Uterus (tissue), 4 donors: ENCODE results near the gene RELB. TPM values are rescaled to one million over a fixed set of nuclear protein-coding genes. Genes with fewer than 3 reads are reported as not detected.

Source experiments
- DNase-seq, 2 donors: peaks; one replicate each; pipeline ENCODE4 v3.0.0-alpha.2; 2019 to 2020
- H3K27ac ChIP-seq, 2 donors: fragments of 200-600 bp; sonication (generic); 1 replicate in 1 of 2; 2 replicates in 1 of 2; pipeline ENCODE4 v1.5.1; 2016 to 2018
- H3K27me3 ChIP-seq, 2 donors: fragments of 200-600 bp; sonication (generic); one replicate each; pipeline ENCODE4 v1.5.1; 2018 to 2019; ENCODE audit warnings: control low read depth in 1 of 2
- H3K36me3 ChIP-seq, 2 donors: fragments of 200-600 bp; sonication (generic); one replicate each; pipeline ENCODE4 v1.5.1; 2019; ENCODE audit warnings: control low read depth in 1 of 2
- H3K4me1 ChIP-seq, 2 donors: fragments of 200-600 bp; sonication (generic); one replicate each; pipeline ENCODE4 v1.5.1; 2018 to 2019; ENCODE audit warnings: control low read depth in 1 of 2
- H3K4me3 ChIP-seq, 2 donors: fragments of 200-600 bp; sonication (generic); 1 replicate in 1 of 2; 2 replicates in 1 of 2; pipeline ENCODE4 v1.5.1; 2018 to 2019; ENCODE audit warnings: mild to moderate bottlenecking in 1 of 2
- H3K9me3 ChIP-seq, 2 donors: fragments of 200-600 bp; sonication (generic); one replicate each; pipeline ENCODE4 v1.5.1; 2019; ENCODE audit warnings: control low read depth in 1 of 2
- CTCF ChIP-seq, 4 experiments: fragments of 200-600 bp in 2 of 4; fragments of 450-650 bp in 2 of 4; sonication (generic) in 2 of 4; IDR thresholded peaks; one replicate each; pipeline ENCODE4 v1.5.1; 2016 to 2019; ENCODE audit warnings: antibody characterized with exemption in 4 of 4, mild to moderate bottlenecking in 2 of 4, moderate library complexity in 1 of 4
- POLR2A ChIP-seq, 2 donors: fragments of 450-650 bp; IDR thresholded peaks; one replicate each; pipeline ENCODE4 v1.6.1; 2016; ENCODE audit warnings: antibody characterized with exemption in 2 of 2, mild to moderate bottlenecking in 1 of 2, moderate library complexity in 1 of 2
- intact Hi-C: fragments of 100-400 bp; cut with DNase I; formaldehyde crosslinking; loops from one replicate; pipeline ENCODE4 v1.15.1; 2023; ENCODE audit warnings: low total_unique reads
- total RNA-seq, 4 donors: library from RNA; depleted of rRNA in 3 of 4; stranded (reverse); fragments of >200 nt in 3 of 4; gene quantifications; one replicate each; pipeline versions ENCODE4 v1.1.0 to v1.2.4, GENCODE V29; 2014 to 2023
- donor health status: DM: yes; HTN: yes; CAD: no.

The RELB gene
- total RNA-seq, 4 donors from 2014 or later: 1.0 to 52.4 (median 13.9) TPM

GRCh38 chr19:45050036-45050435 lies 48.8 kb downstream of the RELB start:
- Histone ChIP-seq H3K9me3 (no peaks in the 10 kb centered on the region), H3K27ac (no peak overlapping the region), H3K4me3 (no peak overlapping the region), H3K4me1 (no peaks in the 10 kb centered on the region), H3K27me3 (no peaks in the 10 kb centered on the region), H3K36me3 (no peaks in the 10 kb centered on the region)
- TF ChIP-seq CTCF (IDR thresholded peaks at IDR 0.05) (no peak), POLR2A (IDR thresholded peaks at IDR 0.05) (no peak)
- DNase-seq: no peak
- intact Hi-C loops: no loop called here

- H3K36me3 ChIP-seq: no peaks in the 10 kb centered on the region
- intact Hi-C loops: no loop called here
- no peaks in the 10 kb centered on the region for H3K9me3 ChIP-seq
- H3K27me3 ChIP-seq: no peaks in the 10 kb centered on the region
- H3K4me3 ChIP-seq: no peak overlapping the region
- H3K4me1 ChIP-seq: no peaks in the 10 kb centered on the region
- no peak overlapping the region for H3K27ac ChIP-seq
- no peak for TF ChIP-seq POLR2A (IDR thresholded peaks at IDR 0.05)
- no peak for TF ChIP-seq CTCF (IDR thresholded peaks at IDR 0.05)
- no peak for DNase-seq
Measured at GRCh38 chr19:45051929-45052579, 50.8 kb downstream of the RELB start.

GRCh38 chr19:45056831-45057230 lies 55.6 kb downstream of the RELB start:
- TF ChIP-seq CTCF (IDR thresholded peaks at IDR 0.05) (no peak), POLR2A (IDR thresholded peaks at IDR 0.05) (no peak)
- Histone ChIP-seq H3K36me3 (no peaks in the 10 kb centered on the region), H3K9me3 (no peaks in the 10 kb centered on the region)

GRCh38 chr19:45057444-45057843 lies 56.2 kb downstream of the RELB start:
- no peaks in the 10 kb centered on the region for H3K4me1 ChIP-seq
- H3K9me3 ChIP-seq: no peaks in the 10 kb centered on the region
- no peaks in the 10 kb centered on the region for H3K36me3 ChIP-seq
- TF ChIP-seq CTCF (IDR thresholded peaks at IDR 0.05): no peak
- no peak for TF ChIP-seq POLR2A (IDR thresholded peaks at IDR 0.05)
- DNase-seq: no peak
- H3K4me3 ChIP-seq: no peak overlapping the region
- intact Hi-C loops: no loop called here
- no peak overlapping the region for H3K27ac ChIP-seq
- H3K27me3 ChIP-seq: no peaks in the 10 kb centered on the region

More at GRCh38 chr19:45056831-45057230, 55.6 kb downstream of the RELB start:
- no peak overlapping the region for H3K4me3 ChIP-seq
- H3K27me3 ChIP-seq: no peaks in the 10 kb centered on the region
- DNase-seq: no peak
- no peaks in the 10 kb centered on the region for H3K4me1 ChIP-seq
- no peak overlapping the region for H3K27ac ChIP-seq
- intact Hi-C loops: no loop called here

GRCh38 chr19:45058622-45059159 lies 57.4 kb downstream of the RELB start:
- Histone ChIP-seq H3K27me3 (no peaks in the 10 kb centered on the region), H3K36me3 (no peaks in the 10 kb centered on the region), H3K9me3 (no peaks in the 10 kb centered on the region), H3K4me1 (no peaks in the 10 kb centered on the region), H3K4me3 (no peak overlapping the region), H3K27ac (no peak overlapping the region)
- intact Hi-C loops: no loop called here
- DNase-seq: no peak
- TF ChIP-seq CTCF (IDR thresholded peaks at IDR 0.05) (no peak), POLR2A (IDR thresholded peaks at IDR 0.05) (no peak)
